ENCODE measurements around the gene CREM.
A peak's percentile ranks its signal among the peaks of the same experiment; 100 is the strongest.

GRCh38 chr10:35195361-35196306, 69.0 kb downstream of the CREM start:
- TF ChIP-seq CTCF (conservative IDR thresholded peaks at IDR 0.05; ENCODE audit: low read length) (peak; percentile 91), EZH2phosphoT487 (IDR thresholded peaks at IDR 0.05; ENCODE audit: borderline replicate concordance) (no peak)

Data from Loucy (cell line).